ENCODE results near the gene FCHSD2.

GRCh38 chr11:72989727-72990126, 152.4 kb downstream of the FCHSD2 start:
- TF ChIP-seq POLR2A (IDR thresholded peaks at IDR 0.05; ENCODE audit: extremely low read depth, insufficient read length): no peak
- TF ChIP-seq CTCF (IDR thresholded peaks at IDR 0.05; ENCODE audit: low read depth, low read length): no peak

All from NB4 (cell line).